ENCODE data around the gene GSX2.

GSX2 gene

DNA sequence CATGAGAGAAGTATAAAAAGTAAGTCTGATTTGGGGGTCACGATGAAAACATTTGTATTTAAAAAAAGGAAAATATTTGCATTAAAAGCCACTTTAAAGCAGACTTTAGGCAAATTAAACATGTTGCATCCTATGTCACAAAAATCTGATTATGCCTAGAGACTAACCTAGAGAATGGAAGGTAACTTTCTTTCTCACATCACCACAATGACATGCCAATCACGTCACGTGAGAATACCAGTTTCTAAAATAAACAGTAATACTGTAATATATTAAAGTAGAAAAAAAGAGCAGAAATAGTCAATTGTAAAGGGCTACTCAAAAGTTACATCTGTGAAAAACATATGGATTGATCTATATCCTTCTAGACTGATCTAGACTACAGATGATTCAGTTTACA, 38.9 kb upstream of the GSX2 start:
- peak overlapping the region in 1 of 2 experiments; percentile 39; a peak in 1 of 4 replicates for H3K4me3 ChIP-seq (ENCODE audit: low read depth in 1 of 2, low read length in 2 of 2)

DNA sequence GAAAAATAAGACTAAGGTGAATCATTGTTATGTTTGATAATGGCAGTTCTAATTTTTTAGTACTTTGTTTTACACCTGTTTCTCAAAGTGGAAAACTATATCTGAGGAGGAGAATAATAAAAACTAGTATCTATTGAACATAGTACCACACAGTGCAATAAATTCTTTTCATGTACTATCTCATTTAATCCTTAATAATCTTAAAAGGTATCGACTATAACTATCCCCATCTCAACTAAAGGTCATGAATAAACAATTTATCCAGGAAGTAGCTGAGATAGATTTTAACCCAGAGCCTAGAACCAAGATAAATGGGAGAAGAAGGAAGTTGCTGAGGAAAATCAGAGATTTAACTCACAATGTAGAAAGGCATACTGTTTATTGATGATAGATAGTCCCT, 38.1 kb upstream of the GSX2 start:
- peak overlapping the region; percentile 81 for H3K4me2 ChIP-seq (ENCODE audit: insufficient read depth, low read length)
- no peak overlapping the region for H3K27ac ChIP-seq (ENCODE audit: low read length)
- peak overlapping the region; percentile 97; the same call in 1 of the 2 replicates for H3K9ac ChIP-seq (ENCODE audit: low read depth, low read length)
- H3K9me3 ChIP-seq (ENCODE audit: insufficient read depth, low read length, severe bottlenecking): no peaks in the 10 kb centered on the region
- no peak overlapping the region for H2AFZ ChIP-seq (ENCODE audit: low read depth, low read length)
- H3K36me3 ChIP-seq (ENCODE audit: insufficient read depth, low read length): peaks cover 7% of the 10 kb centered on the region; the same call in 1 of the 2 replicates
- H3K79me2 ChIP-seq (ENCODE audit: insufficient read depth, low read length): peaks cover 78% of the 10 kb centered on the region
- peaks cover 68% of the 10 kb centered on the region for H3K4me1 ChIP-seq (ENCODE audit: insufficient read depth, low read length)
- DNase-seq (no peak), ATAC-seq (ENCODE audit: insufficient read depth, low read depth) (no peak)
- no peak for TF ChIP-seq EZH2 (IDR thresholded peaks at IDR 0.05; ENCODE audit: borderline replicate concordance, low read depth, low read length, severe bottlenecking)
- TF ChIP-seq, protein P1, sequence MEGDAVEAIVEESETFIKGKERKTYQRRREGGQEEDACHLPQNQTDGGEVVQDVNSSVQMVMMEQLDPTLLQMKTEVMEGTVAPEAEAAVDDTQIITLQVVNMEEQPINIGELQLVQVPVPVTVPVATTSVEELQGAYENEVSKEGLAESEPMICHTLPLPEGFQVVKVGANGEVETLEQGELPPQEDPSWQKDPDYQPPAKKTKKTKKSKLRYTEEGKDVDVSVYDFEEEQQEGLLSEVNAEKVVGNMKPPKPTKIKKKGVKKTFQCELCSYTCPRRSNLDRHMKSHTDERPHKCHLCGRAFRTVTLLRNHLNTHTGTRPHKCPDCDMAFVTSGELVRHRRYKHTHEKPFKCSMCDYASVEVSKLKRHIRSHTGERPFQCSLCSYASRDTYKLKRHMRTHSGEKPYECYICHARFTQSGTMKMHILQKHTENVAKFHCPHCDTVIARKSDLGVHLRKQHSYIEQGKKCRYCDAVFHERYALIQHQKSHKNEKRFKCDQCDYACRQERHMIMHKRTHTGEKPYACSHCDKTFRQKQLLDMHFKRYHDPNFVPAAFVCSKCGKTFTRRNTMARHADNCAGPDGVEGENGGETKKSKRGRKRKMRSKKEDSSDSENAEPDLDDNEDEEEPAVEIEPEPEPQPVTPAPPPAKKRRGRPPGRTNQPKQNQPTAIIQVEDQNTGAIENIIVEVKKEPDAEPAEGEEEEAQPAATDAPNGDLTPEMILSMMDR (IDR thresholded peaks at IDR 0.05; ENCODE audit: borderline replicate concordance, extremely low read depth, low read length, poor library complexity, severe bottlenecking): no peak
- H3K4me3 ChIP-seq (ENCODE audit: low read depth in 1 of 2, low read length in 2 of 2): peak overlapping the region in 1 of 2 experiments; percentile 39; a peak in 2 of 4 replicates
- H3K27me3 ChIP-seq (ENCODE audit: insufficient read depth, low read length, poor library complexity): no peaks in the 10 kb centered on the region
- H4K20me1 ChIP-seq (ENCODE audit: insufficient read depth, low read length): peaks cover 43% of the 10 kb centered on the region

More for the DNA sequence above, 38.9 kb upstream of the GSX2 start:
- Histone ChIP-seq H3K4me1 (ENCODE audit: insufficient read depth, low read length) (peaks cover 72% of the 10 kb centered on the region), H3K79me2 (ENCODE audit: insufficient read depth, low read length) (peaks cover 86% of the 10 kb centered on the region), H3K27ac (ENCODE audit: low read length) (no peak overlapping the region), H3K9ac (ENCODE audit: low read depth, low read length) (no peak overlapping the region), H3K36me3 (ENCODE audit: insufficient read depth, low read length) (peaks cover 7% of the 10 kb centered on the region; the same call in 1 of the 2 replicates), H3K27me3 (ENCODE audit: insufficient read depth, low read length, poor library complexity) (no peaks in the 10 kb centered on the region), H3K9me3 (ENCODE audit: insufficient read depth, low read length, severe bottlenecking) (no peaks in the 10 kb centered on the region), H2AFZ (ENCODE audit: low read depth, low read length) (no peak overlapping the region), H4K20me1 (ENCODE audit: insufficient read depth, low read length) (peaks cover 50% of the 10 kb centered on the region), H3K4me2 (ENCODE audit: insufficient read depth, low read length) (peak overlapping the region; percentile 81)
- TF ChIP-seq, protein P1 (IDR thresholded peaks at IDR 0.05; ENCODE audit: borderline replicate concordance, extremely low read depth, low read length, poor library complexity, severe bottlenecking): no peak
- TF ChIP-seq EZH2 (IDR thresholded peaks at IDR 0.05; ENCODE audit: borderline replicate concordance, low read depth, low read length, severe bottlenecking): no peak
- no peak for ATAC-seq (ENCODE audit: insufficient read depth, low read depth)
- DNase-seq: no peak

DNA sequence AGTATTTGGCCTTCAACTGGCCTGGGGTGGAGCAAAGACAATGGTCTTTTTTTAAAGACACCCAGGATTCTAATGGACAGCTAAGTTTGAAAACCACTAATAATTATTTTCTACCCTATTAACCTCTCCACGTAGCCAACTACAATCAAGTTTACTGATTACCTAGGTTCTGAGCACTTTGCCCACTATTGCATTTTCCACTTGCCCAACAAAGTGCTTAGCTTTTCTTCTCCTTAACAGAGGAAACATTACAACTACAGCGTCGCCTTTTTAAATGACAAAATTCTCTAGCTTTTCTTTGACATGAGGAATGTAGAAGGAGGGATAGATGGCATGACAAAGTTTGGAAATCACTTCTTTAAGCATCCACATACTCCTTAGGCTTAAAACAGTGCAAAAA, 37.6 kb upstream of the GSX2 start:
- H3K9ac ChIP-seq (ENCODE audit: low read depth, low read length): peak overlapping the region; percentile 97
- TF ChIP-seq EZH2 (IDR thresholded peaks at IDR 0.05; ENCODE audit: borderline replicate concordance, low read depth, low read length, severe bottlenecking): no peak
- TF ChIP-seq, protein P1 (IDR thresholded peaks at IDR 0.05; ENCODE audit: borderline replicate concordance, extremely low read depth, low read length, poor library complexity, severe bottlenecking): no peak
- peaks cover 72% of the 10 kb centered on the region for H3K79me2 ChIP-seq (ENCODE audit: insufficient read depth, low read length)
- H3K9me3 ChIP-seq (ENCODE audit: insufficient read depth, low read length, severe bottlenecking): no peaks in the 10 kb centered on the region
- H3K4me2 ChIP-seq (ENCODE audit: insufficient read depth, low read length): peak overlapping the region; percentile 81
- peak overlapping the region; percentile 93; the same call in 1 of the 2 replicates for H3K27ac ChIP-seq (ENCODE audit: low read length)
- no peaks in the 10 kb centered on the region for H3K27me3 ChIP-seq (ENCODE audit: insufficient read depth, low read length, poor library complexity)
- H3K36me3 ChIP-seq (ENCODE audit: insufficient read depth, low read length): peaks cover 7% of the 10 kb centered on the region; the same call in 1 of the 2 replicates
- DNase-seq: no peak
- peaks cover 38% of the 10 kb centered on the region; the same call in 1 of the 2 replicates for H4K20me1 ChIP-seq (ENCODE audit: insufficient read depth, low read length)
- no peak for ATAC-seq (ENCODE audit: insufficient read depth, low read depth)
- H2AFZ ChIP-seq (ENCODE audit: low read depth, low read length): no peak overlapping the region
- peaks cover 63% of the 10 kb centered on the region for H3K4me1 ChIP-seq (ENCODE audit: insufficient read depth, low read length)
- H3K4me3 ChIP-seq (ENCODE audit: low read depth in 1 of 2, low read length in 2 of 2): peak overlapping the region; percentile 99

All from DND-41 (cell line).